ENCODE results near the gene RAD51AP1. TPM values are rescaled to one million over a fixed set of nuclear protein-coding genes. Genes with fewer than 3 reads are reported as not detected.

Gene RAD51AP1
- total and polyA plus RNA-seq, 4 donors: 1.2 to 2.9 (median 2.5) TPM

DNA sequence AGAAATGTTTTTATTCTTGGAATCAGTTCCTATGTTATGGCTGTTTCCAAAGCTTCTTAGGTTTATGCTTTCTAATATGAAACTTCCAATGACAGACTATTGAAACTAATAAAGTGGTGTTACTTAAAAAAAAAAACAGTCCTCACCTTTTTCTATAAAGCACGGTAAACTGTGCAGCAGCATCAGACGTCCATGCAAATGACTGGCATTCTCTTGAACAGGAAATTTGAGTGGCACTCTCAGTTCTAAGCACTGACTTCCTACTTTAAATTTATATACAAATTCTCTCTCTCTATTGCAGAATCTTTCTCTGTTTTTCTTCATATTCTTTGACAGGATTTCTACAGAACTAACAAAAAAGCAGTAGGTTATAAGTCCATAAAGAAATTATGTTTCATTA lies 2.8 kb upstream of the RAD51AP1 start:
- Histone ChIP-seq H3K27me3 (ENCODE audit: control insufficient read depth in 1 of 2, insufficient read depth in 2 of 2, low read length in 1 of 2) (no peaks in the 10 kb centered on the region), H3K4me3 (ENCODE audit: low read length in 2 of 2) (no peak overlapping the region), H3K27ac (ENCODE audit: low read depth in 1 of 2, low read length in 2 of 2) (no peak overlapping the region), H3K4me1 (ENCODE audit: control insufficient read depth in 1 of 2, insufficient read depth in 2 of 2, low read length in 2 of 2) (peaks cover 0 to 3% of the 10 kb centered on the region in 2 donors), H3K36me3 (ENCODE audit: control insufficient read depth in 1 of 2, insufficient read depth in 2 of 2, low read length in 1 of 2) (peaks cover 0 to 7% of the 10 kb centered on the region in 2 donors), H3K9me3 (ENCODE audit: control insufficient read depth, low read length) (no peaks in the 10 kb centered on the region)
- DNase-seq: no peak
- intact Hi-C loops (cut with DNase I): loop anchor here (10.0 kb wide), 2 partner anchors 231 to 661 kb away; partner anchors contain the start of gene PARP11 (in 1 of the 2)
- no peak for ATAC-seq (ENCODE audit: low FRiP score)
- WGBS, 2 donors: 64 to 71% methylated on average over 2 of the region's 2 CpGs

DNA sequence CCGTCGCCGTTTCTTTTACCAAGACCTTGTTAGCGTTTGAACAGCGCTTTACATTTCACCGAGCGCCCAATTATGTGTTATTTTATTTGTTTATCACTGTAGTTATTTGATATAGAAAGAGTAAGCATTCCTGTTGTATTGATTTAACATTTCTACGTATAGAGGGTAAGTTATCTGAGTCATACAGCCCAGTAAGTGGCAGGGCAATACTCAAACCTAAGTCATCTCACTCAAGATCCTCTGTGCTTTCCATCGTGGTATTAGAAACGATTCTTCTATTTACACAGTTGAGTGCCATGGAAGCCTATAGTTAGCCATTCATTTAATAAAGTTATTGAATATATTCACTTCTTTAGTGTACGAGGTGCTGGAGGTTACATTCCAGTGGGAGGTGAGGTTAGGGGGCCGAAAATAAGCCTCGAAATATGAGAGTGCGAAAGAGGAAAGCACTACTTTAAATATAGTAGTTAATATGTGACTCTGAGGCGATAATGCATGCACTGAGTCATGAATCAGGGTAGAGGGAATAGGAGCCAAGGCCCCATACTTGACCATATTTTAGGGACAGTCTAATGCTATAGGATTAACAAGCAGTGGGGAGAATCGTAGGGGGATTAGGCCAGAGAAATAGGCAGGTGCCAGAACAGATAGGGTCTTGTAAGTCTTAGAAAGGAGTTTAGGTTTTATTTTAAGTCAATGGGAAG lies 629 bp downstream of the RAD51AP1 start:
- WGBS, 2 donors: 10 to 13% methylated on average over 16 of the region's 16 CpGs
- Histone ChIP-seq H3K9me3 (ENCODE audit: control insufficient read depth, low read length) (no peaks in the 10 kb centered on the region), H3K27me3 (ENCODE audit: control insufficient read depth in 1 of 2, insufficient read depth in 2 of 2, low read length in 1 of 2) (no peaks in the 10 kb centered on the region), H3K4me1 (ENCODE audit: control insufficient read depth in 1 of 2, insufficient read depth in 2 of 2, low read length in 2 of 2) (peaks cover 0 to 3% of the 10 kb centered on the region in 2 donors), H3K4me3 (ENCODE audit: low read length in 2 of 2) (peak overlapping the region; percentile 44 to 67), H3K36me3 (ENCODE audit: control insufficient read depth in 1 of 2, insufficient read depth in 2 of 2, low read length in 1 of 2) (peaks cover 0 to 2% of the 10 kb centered on the region in 2 donors), H3K27ac (ENCODE audit: low read depth in 1 of 2, low read length in 2 of 2) (no peak overlapping the region)
- no peak for DNase-seq
- no peak for ATAC-seq (ENCODE audit: low FRiP score)
- intact Hi-C loops (cut with DNase I): loop anchor here (2.0 to 10.0 kb wide), 3 partner anchors 21 to 665 kb away; partner anchors contain the start of gene PARP11 (in 1 of the 2)

DNA sequence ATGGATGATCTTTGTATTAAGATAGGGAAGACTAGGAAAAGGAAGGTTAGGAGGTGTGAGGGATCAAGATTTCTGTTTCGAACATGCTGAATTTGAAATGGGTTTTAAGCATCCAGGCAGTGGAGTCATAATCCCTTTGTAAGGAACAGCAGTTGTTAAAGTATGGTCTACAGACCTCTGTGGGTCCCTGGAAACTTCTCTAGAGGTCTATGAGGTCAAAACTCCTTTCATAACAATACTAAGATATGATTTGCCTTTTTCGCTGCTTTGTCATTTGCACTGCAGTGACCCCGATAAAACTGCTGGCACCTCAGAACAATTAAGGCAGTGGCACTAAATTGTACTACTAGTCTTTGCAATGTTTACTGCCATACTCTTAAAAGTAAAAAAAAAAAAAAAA lies 1.5 kb downstream of the RAD51AP1 start:
- H3K27ac ChIP-seq (ENCODE audit: low read depth in 1 of 2, low read length in 2 of 2): no peak overlapping the region
- H3K4me3 ChIP-seq (ENCODE audit: low read length in 2 of 2): no peak overlapping the region
- H3K4me1 ChIP-seq (ENCODE audit: control insufficient read depth in 1 of 2, insufficient read depth in 2 of 2, low read length in 2 of 2): peaks cover 0 to 3% of the 10 kb centered on the region in 2 donors
- ATAC-seq (ENCODE audit: low FRiP score) (no peak), DNase-seq (no peak)
- H3K9me3 ChIP-seq (ENCODE audit: control insufficient read depth, low read length): no peaks in the 10 kb centered on the region
- 91 to 94% methylated on average over 3 of the region's 3 CpGs for WGBS, 2 donors
- peaks cover 0 to under 1% of the 10 kb centered on the region in 2 donors for H3K36me3 ChIP-seq (ENCODE audit: control insufficient read depth in 1 of 2, insufficient read depth in 2 of 2, low read length in 1 of 2)
- intact Hi-C loops (cut with DNase I): no loop called here
- H3K27me3 ChIP-seq (ENCODE audit: control insufficient read depth in 1 of 2, insufficient read depth in 2 of 2, low read length in 1 of 2): no peaks in the 10 kb centered on the region

DNA sequence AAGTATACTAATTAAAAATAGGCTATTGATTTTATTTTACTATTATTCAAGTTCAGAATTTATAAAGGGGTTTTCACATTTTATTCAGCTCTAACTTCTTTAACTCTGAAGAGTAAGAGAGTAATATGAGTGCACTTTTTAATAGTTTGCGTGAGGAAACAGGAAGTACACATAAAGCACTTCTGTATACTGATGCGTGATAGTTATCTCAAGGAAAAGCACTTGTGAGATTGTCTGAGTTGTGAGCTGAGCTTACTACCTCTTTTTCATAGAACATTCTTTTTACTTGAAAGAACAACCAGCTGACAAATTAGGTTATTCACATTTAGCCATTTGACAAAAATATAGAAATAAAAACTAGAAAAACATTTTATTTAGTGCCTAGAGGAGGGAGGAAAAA lies 1.9 kb downstream of the RAD51AP1 start:
- H3K9me3 ChIP-seq (ENCODE audit: control insufficient read depth, low read length): no peaks in the 10 kb centered on the region
- no peak overlapping the region for H3K27ac ChIP-seq (ENCODE audit: low read depth in 1 of 2, low read length in 2 of 2)
- ATAC-seq (ENCODE audit: low FRiP score) (no peak), DNase-seq (no peak)
- H3K36me3 ChIP-seq (ENCODE audit: control insufficient read depth in 1 of 2, insufficient read depth in 2 of 2, low read length in 1 of 2): no peaks in the 10 kb centered on the region
- H3K4me1 ChIP-seq (ENCODE audit: control insufficient read depth in 1 of 2, insufficient read depth in 2 of 2, low read length in 2 of 2): peaks cover 0 to 3% of the 10 kb centered on the region in 2 donors
- 83 to 86% methylated on average over 2 of the region's 2 CpGs for WGBS, 2 donors
- intact Hi-C loops (cut with DNase I): no loop called here
- H3K4me3 ChIP-seq (ENCODE audit: low read length in 2 of 2): no peak overlapping the region
- H3K27me3 ChIP-seq (ENCODE audit: control insufficient read depth in 1 of 2, insufficient read depth in 2 of 2, low read length in 1 of 2): no peaks in the 10 kb centered on the region

DNA sequence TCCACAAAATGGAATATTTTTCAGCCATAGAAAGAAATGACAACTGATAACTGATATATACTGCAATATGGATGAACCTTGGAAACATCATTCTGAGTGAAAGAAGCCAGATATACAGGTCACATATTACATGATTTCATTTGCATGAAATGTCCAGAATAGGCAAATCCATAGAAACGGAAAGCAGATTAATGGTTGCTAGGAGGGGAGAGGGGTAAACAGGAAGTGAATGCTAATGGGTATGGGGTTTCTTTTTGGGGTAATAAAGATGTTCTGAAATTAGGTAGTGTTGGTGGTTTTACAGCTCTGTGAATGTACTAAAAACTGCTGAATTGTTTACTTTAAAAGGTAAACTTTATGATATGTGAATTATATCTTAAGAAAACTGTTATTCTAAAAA lies 6.5 kb downstream of the RAD51AP1 start:
- H3K4me3 ChIP-seq (ENCODE audit: low read length in 2 of 2): no peak overlapping the region
- no peak for ATAC-seq (ENCODE audit: low FRiP score)
- 78 to 83% methylated on average over 1 of the region's 1 CpG for WGBS, 2 donors
- H3K27me3 ChIP-seq (ENCODE audit: control insufficient read depth in 1 of 2, insufficient read depth in 2 of 2, low read length in 1 of 2): no peaks in the 10 kb centered on the region
- H3K27ac ChIP-seq (ENCODE audit: low read depth in 1 of 2, low read length in 2 of 2): no peak overlapping the region
- intact Hi-C loops (cut with DNase I): no loop called here
- H3K4me1 ChIP-seq (ENCODE audit: control insufficient read depth in 1 of 2, insufficient read depth in 2 of 2, low read length in 2 of 2): no peaks in the 10 kb centered on the region
- no peaks in the 10 kb centered on the region for H3K36me3 ChIP-seq (ENCODE audit: control insufficient read depth in 1 of 2, insufficient read depth in 2 of 2, low read length in 1 of 2)
- H3K9me3 ChIP-seq (ENCODE audit: control insufficient read depth, low read length): no peaks in the 10 kb centered on the region
- no peak for DNase-seq

DNA sequence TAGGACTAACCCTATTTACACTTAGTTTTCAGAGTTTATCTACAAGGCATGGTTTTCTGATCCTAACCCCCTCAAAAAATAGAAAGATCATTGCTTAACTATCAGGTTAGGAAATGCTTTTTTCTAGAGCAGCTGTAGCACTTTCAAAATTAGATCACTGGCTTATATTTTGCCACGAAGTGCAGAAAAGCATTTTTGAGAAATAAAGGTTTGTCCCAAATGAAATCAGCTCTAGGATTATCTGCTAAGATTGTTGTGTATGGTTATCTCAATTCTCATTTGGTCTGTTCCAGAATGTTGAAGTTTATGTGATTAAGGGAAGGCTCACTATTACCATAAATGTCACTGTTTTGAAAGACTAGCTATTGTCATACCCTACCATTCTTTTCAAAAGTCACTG lies 13.5 kb downstream of the RAD51AP1 start:
- 96 to 98% methylated on average over 1 of the region's 1 CpG for WGBS, 2 donors
- ATAC-seq (ENCODE audit: low FRiP score): no peak
- intact Hi-C loops (cut with DNase I): no loop called here

DNA sequence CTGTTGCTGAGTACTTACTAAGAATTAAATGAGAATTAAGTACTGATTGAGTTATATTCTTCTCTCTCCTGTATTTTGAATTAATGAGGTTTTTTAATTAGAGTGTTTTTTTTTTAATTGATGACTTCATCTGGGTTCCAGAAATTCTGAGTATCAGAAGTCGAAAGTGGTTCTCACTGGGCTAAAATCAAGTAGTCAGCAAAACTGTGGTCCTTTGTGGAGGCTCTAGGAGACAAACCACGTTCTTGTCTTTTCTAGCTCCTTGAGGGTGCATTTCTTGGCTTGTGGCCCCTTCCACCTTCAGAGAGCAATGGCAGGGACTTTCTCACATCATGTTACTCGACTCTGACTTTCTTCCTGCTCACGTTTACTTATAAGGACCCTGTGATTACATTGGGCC lies 15.3 kb downstream of the RAD51AP1 start:
- intact Hi-C loops (cut with DNase I): no loop called here
- Histone ChIP-seq H3K36me3 (ENCODE audit: control insufficient read depth in 1 of 2, insufficient read depth in 2 of 2, low read length in 1 of 2) (no peaks in the 10 kb centered on the region), H3K4me3 (ENCODE audit: low read length in 2 of 2) (no peak overlapping the region), H3K9me3 (ENCODE audit: control insufficient read depth, low read length) (no peaks in the 10 kb centered on the region), H3K27me3 (ENCODE audit: control insufficient read depth in 1 of 2, insufficient read depth in 2 of 2, low read length in 1 of 2) (no peaks in the 10 kb centered on the region), H3K27ac (ENCODE audit: low read depth in 1 of 2, low read length in 2 of 2) (no peak overlapping the region), H3K4me1 (ENCODE audit: control insufficient read depth in 1 of 2, insufficient read depth in 2 of 2, low read length in 2 of 2) (no peaks in the 10 kb centered on the region)
- DNase-seq (no peak), ATAC-seq (ENCODE audit: low FRiP score) (no peak)
- 93 to 94% methylated on average over 4 of the region's 4 CpGs for WGBS, 2 donors

More for the DNA sequence above, 13.5 kb downstream of the RAD51AP1 start:
- Histone ChIP-seq H3K4me3 (ENCODE audit: low read length in 2 of 2) (no peak overlapping the region), H3K9me3 (ENCODE audit: control insufficient read depth, low read length) (no peaks in the 10 kb centered on the region), H3K4me1 (ENCODE audit: control insufficient read depth in 1 of 2, insufficient read depth in 2 of 2, low read length in 2 of 2) (no peaks in the 10 kb centered on the region), H3K36me3 (ENCODE audit: control insufficient read depth in 1 of 2, insufficient read depth in 2 of 2, low read length in 1 of 2) (no peaks in the 10 kb centered on the region), H3K27me3 (ENCODE audit: control insufficient read depth in 1 of 2, insufficient read depth in 2 of 2, low read length in 1 of 2) (no peaks in the 10 kb centered on the region), H3K27ac (ENCODE audit: low read depth in 1 of 2, low read length in 2 of 2) (no peak overlapping the region)
- no peak for DNase-seq

DNA sequence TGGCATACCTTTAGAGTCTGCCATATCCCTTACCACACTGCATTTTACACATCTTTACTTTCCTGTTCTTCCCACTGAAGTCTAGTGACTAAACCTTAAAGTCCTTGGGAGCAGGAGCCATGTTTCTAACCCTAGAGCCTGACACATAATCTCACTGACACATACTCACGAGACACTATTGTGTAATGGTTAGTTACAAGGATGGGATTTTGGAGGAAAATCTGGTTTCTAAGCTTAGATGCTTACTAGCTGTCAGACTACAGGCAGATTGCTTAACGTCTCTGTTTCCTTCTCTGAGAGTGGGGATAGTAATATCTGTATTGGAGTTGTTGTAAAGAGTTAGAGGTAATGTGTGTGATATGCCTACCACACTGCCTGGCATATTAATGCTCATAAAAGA lies 17.1 kb downstream of the RAD51AP1 start:
- Histone ChIP-seq H3K9me3 (ENCODE audit: control insufficient read depth, low read length) (no peaks in the 10 kb centered on the region), H3K36me3 (ENCODE audit: control insufficient read depth in 1 of 2, insufficient read depth in 2 of 2, low read length in 1 of 2) (no peaks in the 10 kb centered on the region), H3K4me1 (ENCODE audit: control insufficient read depth in 1 of 2, insufficient read depth in 2 of 2, low read length in 2 of 2) (no peaks in the 10 kb centered on the region), H3K4me3 (ENCODE audit: low read length in 2 of 2) (no peak overlapping the region), H3K27me3 (ENCODE audit: control insufficient read depth in 1 of 2, insufficient read depth in 2 of 2, low read length in 1 of 2) (no peaks in the 10 kb centered on the region), H3K27ac (ENCODE audit: low read depth in 1 of 2, low read length in 2 of 2) (no peak overlapping the region)
- no peak for DNase-seq
- intact Hi-C loops (cut with DNase I): no loop called here
- WGBS, 2 donors: 91 to 95% methylated on average over 2 of the region's 2 CpGs
- no peak for ATAC-seq (ENCODE audit: low FRiP score)
